ENCODE results near the gene C2CD4D. TPM values are rescaled to one million over a fixed set of nuclear protein-coding genes. Genes with fewer than 3 reads are reported as not detected.

The C2CD4D gene
- total RNA-seq, 1 donor from 2014 or later: not detected

DNA sequence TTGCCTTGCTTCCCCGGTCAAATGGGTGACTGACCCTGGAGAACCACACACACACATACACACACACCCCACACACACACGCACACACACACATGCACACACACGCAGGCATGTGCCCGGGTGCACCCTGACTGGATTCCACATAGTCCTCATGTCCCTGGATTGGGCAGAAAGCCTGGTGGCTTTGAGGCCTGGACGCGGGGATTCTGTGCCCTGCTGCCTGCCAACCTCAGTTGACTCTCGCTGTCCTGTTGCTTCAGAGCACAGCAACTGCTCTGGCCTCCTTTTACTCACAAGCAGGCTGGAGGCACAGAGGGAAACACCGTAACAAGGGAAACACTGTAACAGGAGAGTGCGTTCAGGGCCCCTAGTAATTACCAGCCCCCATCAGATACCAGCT is 14.4 kb downstream of the C2CD4D start:
- no peak overlapping the region for H3K27ac ChIP-seq
- H3K27me3 ChIP-seq: no peaks in the 10 kb centered on the region
- H3K36me3 ChIP-seq: no peaks in the 10 kb centered on the region
- intact Hi-C loops (cut with DNase I): no loop called here
- H3K4me3 ChIP-seq: no peak overlapping the region
- no peak for DNase-seq (ENCODE audit: extremely low spot score in 2 of 2)
- peaks cover 9% of the 10 kb centered on the region for H3K4me1 ChIP-seq
- TF ChIP-seq POLR2A (IDR thresholded peaks at IDR 0.05) (no peak), POLR2AphosphoS5 (IDR thresholded peaks at IDR 0.05; ENCODE audit: insufficient read depth in 1 of 2, low read depth in 1 of 2) (no peak)
- TF ChIP-seq, protein P1, sequence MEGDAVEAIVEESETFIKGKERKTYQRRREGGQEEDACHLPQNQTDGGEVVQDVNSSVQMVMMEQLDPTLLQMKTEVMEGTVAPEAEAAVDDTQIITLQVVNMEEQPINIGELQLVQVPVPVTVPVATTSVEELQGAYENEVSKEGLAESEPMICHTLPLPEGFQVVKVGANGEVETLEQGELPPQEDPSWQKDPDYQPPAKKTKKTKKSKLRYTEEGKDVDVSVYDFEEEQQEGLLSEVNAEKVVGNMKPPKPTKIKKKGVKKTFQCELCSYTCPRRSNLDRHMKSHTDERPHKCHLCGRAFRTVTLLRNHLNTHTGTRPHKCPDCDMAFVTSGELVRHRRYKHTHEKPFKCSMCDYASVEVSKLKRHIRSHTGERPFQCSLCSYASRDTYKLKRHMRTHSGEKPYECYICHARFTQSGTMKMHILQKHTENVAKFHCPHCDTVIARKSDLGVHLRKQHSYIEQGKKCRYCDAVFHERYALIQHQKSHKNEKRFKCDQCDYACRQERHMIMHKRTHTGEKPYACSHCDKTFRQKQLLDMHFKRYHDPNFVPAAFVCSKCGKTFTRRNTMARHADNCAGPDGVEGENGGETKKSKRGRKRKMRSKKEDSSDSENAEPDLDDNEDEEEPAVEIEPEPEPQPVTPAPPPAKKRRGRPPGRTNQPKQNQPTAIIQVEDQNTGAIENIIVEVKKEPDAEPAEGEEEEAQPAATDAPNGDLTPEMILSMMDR (IDR thresholded peaks at IDR 0.05): no peak
- H3K9me3 ChIP-seq: no peaks in the 10 kb centered on the region

- no peaks in the 10 kb centered on the region for H3K36me3 ChIP-seq
- intact Hi-C loops (cut with DNase I): no loop called here
- no peak overlapping the region for H3K4me3 ChIP-seq
- H3K27me3 ChIP-seq: no peaks in the 10 kb centered on the region
- H3K27ac ChIP-seq: no peak overlapping the region
- H3K9me3 ChIP-seq: no peaks in the 10 kb centered on the region
- no peak for TF ChIP-seq POLR2AphosphoS5 (IDR thresholded peaks at IDR 0.05; ENCODE audit: insufficient read depth in 1 of 2, low read depth in 1 of 2)
- TF ChIP-seq POLR2A (IDR thresholded peaks at IDR 0.05): no peak
- TF ChIP-seq, protein P1 (IDR thresholded peaks at IDR 0.05): no peak
- no peaks in the 10 kb centered on the region for H3K4me1 ChIP-seq
- no peak for DNase-seq (ENCODE audit: extremely low spot score in 2 of 2)
These were observed 16.4 kb downstream of the C2CD4D start for GRCh38 chr1:151823175-151823574.

DNA sequence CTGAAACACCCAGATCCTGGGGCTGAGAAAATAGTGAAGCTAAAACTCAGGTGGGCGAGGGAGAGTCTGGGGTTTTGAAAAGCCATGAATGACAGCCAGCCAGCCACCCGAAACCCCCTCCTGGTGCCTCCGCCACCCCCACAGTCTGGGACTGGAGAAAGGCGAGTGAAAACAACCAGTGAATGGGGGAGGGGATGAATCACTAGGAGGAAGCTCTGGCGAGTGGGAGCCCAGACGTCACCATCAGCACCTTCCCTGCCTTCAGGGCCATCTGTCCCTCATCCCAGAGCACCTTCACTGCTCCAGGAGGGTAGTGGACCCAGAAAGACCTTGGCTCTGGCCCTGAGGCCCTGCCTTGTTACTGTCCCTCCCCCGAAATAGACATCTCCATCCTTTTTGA is 17.2 kb downstream of the C2CD4D start:
- Histone ChIP-seq H3K4me1 (no peaks in the 10 kb centered on the region), H3K9me3 (no peaks in the 10 kb centered on the region), H3K27ac (no peak overlapping the region), H3K36me3 (no peaks in the 10 kb centered on the region), H3K27me3 (no peaks in the 10 kb centered on the region), H3K4me3 (no peak overlapping the region)
- no peak for TF ChIP-seq POLR2AphosphoS5 (IDR thresholded peaks at IDR 0.05; ENCODE audit: insufficient read depth in 1 of 2, low read depth in 1 of 2)
- intact Hi-C loops (cut with DNase I): no loop called here
- DNase-seq (ENCODE audit: extremely low spot score in 2 of 2): no peak

DNA sequence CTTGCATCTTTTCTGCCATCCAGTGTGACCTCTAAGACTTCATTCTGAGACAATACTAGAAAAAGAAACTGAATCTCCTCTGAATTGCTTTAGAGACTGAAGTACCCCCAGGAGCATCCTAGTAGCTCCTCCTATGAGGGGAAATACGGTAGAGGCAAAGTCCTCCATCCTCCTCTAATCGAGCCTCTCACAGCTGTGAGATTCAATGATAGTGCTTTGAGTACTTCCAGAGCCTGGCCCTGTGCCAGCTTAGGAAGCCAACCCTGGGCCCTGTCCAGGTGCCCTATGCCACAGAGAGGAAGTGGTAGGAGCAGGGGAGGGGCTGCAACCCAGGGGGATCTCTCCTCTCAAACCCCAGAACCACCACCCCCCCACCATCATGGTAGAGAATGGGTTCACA is 18.7 kb downstream of the C2CD4D start:
- H3K4me1 ChIP-seq: no peaks in the 10 kb centered on the region
- no peak for DNase-seq (ENCODE audit: extremely low spot score in 2 of 2)
- H3K36me3 ChIP-seq: no peaks in the 10 kb centered on the region
- H3K9me3 ChIP-seq: no peaks in the 10 kb centered on the region
- H3K27me3 ChIP-seq: no peaks in the 10 kb centered on the region
- intact Hi-C loops (cut with DNase I): no loop called here
- no peak for TF ChIP-seq POLR2A (IDR thresholded peaks at IDR 0.05)
- TF ChIP-seq, protein P1 (IDR thresholded peaks at IDR 0.05): no peak
- TF ChIP-seq POLR2AphosphoS5 (IDR thresholded peaks at IDR 0.05; ENCODE audit: insufficient read depth in 1 of 2, low read depth in 1 of 2): no peak
- no peak overlapping the region for H3K27ac ChIP-seq
- no peak overlapping the region for H3K4me3 ChIP-seq

DNA sequence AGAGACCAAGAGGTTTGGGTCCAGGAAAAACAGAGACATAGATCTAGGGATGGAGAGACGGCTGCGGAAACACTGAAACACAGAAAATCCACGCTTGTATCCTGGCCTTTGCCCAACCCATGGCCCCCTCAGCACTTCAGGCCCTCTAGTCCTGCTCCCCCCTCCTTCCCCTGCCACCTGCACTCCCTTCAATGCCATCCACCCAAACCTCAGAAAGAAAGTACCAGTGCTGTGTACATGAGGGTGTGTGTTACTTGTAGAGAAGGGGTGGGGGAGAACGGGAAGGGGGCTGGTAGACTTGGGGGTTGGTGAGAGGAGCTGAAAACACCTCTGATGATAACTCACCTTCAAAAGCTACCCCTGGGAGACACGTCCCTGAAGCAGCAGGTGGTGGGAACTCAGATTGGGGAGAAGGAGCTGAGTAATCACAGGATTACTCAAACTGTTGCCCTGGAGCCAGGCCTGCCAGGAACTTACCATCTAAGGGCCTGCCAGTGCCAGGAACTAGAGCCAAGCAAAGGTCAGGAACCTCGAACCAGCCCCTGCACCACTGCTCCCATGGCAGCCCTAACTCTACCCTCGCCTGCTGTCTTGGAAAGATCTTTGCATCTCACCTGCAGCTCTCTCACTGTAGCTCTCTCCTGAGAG is 19.5 kb downstream of the C2CD4D start:
- Histone ChIP-seq H3K4me3 (no peak overlapping the region), H3K27me3 (no peaks in the 10 kb centered on the region), H3K27ac (no peak overlapping the region), H3K36me3 (no peaks in the 10 kb centered on the region), H3K4me1 (no peaks in the 10 kb centered on the region), H3K9me3 (no peaks in the 10 kb centered on the region)
- no peak for DNase-seq (ENCODE audit: extremely low spot score in 2 of 2)
- TF ChIP-seq, protein P1 (IDR thresholded peaks at IDR 0.05): no peak
- TF ChIP-seq POLR2A (IDR thresholded peaks at IDR 0.05) (no peak), POLR2AphosphoS5 (IDR thresholded peaks at IDR 0.05; ENCODE audit: insufficient read depth in 1 of 2, low read depth in 1 of 2) (no peak)
- intact Hi-C loops (cut with DNase I): no loop called here
